Middle frontal gyrus (tissue), 1 donor: ENCODE measurements around the gene HSD17B8.

Source experiments
- DNase-seq: peaks from one replicate; pipeline ENCODE4 v3.0.0-alpha.2; 2015; ENCODE audit warnings: low spot score; ENCODE audit errors: extremely low spot score

The HSD17B8 gene

DNA sequence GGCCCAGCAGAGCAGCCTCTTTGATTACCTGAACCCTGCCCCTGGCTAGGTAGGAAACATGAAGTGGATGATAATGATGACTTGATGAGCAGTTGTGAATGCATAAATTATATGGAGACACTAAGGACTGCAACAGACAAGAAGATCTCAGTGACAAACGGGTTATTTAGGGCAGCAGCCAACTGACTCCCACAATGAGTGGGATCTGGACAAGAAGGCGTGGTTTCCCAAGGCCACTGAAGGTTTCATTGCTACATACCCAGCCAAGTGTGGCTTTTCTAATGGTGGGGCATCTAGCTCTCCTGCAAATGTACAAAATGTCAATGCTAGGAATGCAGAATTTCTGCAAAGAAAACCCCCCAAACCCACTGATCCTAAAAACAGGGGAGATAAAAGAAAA is 33.3 kb downstream of the HSD17B8 start:
- DNase-seq: no peak

DNA sequence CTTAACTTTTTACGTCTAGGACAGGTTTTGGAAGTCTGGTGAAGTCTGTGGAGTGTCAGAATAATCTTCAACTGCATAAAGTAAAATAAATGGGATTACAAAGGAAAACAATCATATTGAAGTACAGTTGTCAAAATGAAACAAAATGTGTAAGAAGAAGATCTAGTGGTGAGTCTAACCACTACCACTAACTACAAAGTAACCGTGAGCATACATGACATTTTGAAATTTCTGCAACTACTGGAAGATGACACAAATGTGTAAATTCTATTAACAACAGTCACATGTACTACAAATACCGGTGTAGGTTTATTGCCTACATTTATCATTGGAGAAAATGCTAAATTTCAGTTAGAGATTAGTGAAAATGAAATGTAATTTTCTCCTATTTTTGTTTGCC is 37.5 kb downstream of the HSD17B8 start:
- DNase-seq: no peak

DNA sequence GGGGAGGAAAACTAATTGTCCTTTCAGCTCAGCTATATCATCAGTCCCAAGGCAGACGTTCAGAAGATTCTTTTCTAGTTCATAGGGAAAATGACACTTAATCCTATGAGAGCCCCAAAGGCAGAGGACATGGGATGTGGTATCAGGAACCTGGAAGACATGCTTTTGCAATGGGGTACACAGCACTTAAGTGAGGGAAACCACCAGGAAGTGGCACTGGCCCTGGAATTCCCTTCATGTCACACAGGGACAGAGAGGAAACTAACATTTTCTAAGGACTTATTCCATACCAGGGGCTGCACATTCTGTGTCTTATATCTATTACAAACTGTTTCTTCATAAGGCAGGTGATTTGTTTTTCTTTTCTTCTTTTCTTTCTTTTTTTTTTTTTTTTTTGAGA is 39.0 kb downstream of the HSD17B8 start:
- DNase-seq: no peak

- peak; percentile 71 for DNase-seq
Measured at GRCh38 chr6:33247977-33248642, 43.7 kb downstream of the HSD17B8 start.

DNA sequence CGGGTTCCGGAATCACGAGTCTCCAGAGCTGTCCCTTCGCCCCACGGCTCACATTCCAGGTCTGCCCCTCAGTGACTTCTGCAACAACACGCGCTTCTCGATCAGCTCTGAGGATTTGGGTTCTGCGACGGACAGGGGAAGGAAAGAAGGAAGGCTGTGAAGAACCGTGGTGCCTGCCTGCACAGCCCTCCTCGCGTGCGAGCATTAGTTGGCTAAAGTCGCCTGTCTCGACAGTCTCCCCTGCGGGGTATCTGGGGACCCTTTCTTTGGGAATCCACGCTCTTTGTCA is 44.1 kb downstream of the HSD17B8 start:
- no peak for DNase-seq

DNA sequence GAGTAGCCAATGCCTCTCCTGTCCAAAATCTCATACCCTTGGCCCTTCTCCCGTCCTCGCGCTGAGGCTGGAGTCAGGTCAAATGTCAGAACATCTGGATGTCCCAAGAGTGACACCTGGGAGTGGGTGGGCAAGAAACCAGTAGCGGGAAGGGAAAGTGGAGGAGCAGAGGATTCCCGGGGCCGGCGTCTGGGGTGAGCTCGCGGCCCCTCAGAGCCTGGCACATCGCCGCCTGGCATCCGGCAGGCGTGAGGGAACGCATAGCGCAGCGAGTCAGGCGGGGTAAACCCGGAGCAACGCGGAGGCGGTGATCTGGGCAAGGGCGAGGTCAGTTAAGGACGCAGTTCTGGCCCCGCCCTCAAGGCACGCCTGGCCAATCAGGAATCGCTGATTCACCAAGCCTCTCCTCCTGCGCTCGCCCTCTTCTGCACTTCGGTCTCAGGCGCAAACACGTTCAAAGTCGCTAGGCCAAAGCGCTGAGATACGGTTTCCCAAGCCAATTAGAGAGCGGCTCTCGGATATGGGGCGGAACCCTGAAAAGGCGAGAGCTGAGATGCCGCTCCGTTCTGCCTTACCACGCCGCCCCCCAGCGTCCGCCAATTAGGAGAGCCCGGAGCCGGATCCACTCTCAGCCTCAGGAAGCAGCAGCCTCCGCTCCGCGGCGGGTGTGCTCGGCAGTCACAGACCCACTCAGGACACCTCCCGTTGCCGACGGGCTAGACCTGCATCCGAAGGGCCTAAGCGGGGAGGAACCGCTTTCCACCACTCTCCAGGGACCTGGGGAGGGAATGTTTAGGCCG is 44.7 kb downstream of the HSD17B8 start:
- DNase-seq: peak; percentile 97

DNA sequence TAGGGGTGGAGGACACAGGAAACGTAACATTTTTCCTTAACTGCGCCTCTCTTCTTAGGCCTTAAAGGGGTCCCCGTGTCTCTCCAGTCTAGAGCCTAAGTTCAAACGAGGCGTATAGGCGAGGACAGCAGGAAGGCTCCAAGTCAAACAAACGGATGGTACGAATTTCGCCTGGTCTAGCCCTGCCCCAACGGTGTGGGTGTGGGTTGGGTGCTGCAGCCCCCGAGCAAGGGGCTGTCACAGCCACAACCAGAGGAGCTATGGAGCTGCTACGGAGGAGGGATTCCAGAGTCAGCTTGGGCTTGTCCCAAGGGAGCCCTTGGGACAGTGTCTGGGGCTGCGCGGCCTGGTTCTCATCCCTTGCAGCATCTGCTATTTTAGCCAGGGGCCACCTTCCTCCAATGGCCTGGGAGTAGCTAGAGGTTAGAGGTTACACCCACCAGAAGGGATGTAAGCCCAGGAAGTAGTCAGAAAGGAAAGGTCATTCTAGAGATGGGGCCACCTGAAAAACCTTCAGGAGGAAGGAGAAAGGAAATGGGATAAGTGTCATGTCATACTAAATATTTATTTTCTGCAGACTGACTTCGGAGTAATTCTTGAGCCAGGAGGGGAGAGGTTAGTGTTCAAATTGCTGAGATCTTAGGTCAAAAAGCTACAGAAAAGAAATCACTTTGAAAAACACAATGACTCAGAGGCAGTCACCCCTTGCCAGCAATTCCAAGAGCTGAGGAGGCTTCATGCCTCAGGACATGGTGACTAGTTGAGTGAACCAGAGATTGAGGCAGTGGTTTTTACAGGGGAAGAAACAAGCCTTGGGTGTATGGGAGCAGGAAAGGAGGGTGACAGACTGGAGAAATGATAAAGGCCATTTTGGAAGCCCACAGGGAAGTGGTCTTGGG is 45.5 kb downstream of the HSD17B8 start:
- DNase-seq: no peak

DNA sequence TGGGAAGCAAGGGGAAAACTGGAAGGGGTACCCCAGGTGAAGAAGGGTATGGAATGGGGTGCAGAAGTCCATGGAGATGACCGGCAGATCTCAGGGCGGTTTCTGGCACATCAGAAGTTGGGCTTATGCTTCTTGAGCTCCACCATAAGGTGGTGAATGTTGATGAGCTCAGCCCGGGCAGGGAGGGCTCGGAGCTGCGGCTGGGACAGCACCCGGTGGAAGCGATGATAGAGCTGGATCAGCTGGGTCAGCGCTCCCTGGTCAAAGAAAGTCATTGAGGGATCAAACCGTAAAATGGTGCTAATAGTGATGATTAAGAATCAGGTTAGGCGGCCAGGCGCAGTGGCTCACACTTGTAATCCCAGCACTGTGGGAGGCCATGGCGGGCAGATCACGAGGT is 46.3 kb downstream of the HSD17B8 start:
- no peak for DNase-seq

DNA sequence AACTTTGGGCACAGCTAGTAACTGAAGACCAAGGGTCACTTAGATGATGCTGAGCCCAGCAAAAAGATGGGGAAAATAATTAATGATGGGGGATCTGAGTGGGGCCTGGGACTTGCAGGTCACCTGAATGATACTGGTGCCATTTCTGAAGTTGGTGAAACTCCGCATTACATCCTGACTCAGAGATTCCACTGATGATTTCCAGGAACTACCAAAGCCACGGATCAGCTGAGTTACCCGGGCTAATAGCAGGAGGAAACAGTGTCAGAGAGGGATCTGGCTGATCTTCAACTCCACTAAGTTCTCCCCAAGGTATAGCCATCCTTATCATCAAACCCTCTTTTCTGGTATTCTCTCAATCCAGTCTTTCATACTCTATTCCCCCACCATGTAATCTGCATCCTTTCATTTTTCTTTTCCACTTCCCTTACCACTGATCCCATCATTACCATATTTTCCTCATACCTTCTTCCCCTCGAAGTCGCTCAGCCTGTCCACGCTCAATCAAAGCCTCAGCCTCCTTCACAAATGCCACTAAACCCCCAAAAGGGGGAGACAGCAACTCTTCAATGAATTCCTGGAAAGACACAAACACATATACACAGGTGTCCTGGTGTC is 47.0 kb downstream of the HSD17B8 start:
- no peak for DNase-seq

- no peak for DNase-seq
Measured at GRCh38 chr6:33252759-33253158, 48.3 kb downstream of the HSD17B8 start.

DNA sequence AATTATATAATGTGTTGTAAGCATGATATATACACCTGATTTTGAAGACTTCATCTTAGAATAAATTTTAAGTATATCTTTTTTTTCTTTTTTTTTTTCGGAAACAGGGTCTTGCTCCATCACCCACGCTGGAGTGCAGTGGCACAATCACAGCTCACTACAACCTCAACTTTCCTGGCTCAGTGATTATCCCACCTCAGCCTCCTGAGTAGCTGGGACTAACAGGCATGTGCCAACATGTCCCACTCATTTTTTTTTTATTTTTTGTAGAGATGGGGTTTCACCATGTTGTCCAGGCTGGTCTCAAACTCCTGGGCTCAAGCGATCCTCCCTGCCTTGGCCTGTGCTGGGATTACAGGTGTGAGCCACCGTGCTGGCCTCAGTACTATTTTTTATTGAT is 50.1 kb downstream of the HSD17B8 start:
- DNase-seq: no peak
